Activated naive CD4-positive, alpha-beta T cell treated with anti-CD3 and anti-CD28 coated beads, Interleukin-2, amount 10 ng/mL, durations not matched to agents 7 days and 5 days (primary cell): ENCODE data around the gene YPEL4.

Source experiments
- CTCF ChIA-PET: fragments of 350-600 bp; sonication (Branson Sonifier 250); formaldehyde crosslinking; loops from one replicate; lab custom pipeline; 2021; ENCODE audit warnings: antibody characterized with exemption; lab: Charles Lee
- DNase-seq: peaks from one replicate; pipeline ENCODE4 v3.0.0-alpha.2; 2020
- H3K27ac Mint-ChIP-seq: one replicate; pipeline ENCODE4 v1.8.0; 2021; ENCODE audit warnings: mild to moderate bottlenecking, moderate library complexity, mixed read lengths
- H3K27me3 Mint-ChIP-seq: one replicate; pipeline ENCODE4 v1.8.0; 2021; ENCODE audit warnings: mild to moderate bottlenecking, mixed read lengths
- H3K36me3 Mint-ChIP-seq: one replicate; pipeline ENCODE4 v1.8.0; 2021; ENCODE audit warnings: mixed read lengths
- H3K4me1 Mint-ChIP-seq: one replicate; pipeline ENCODE4 v1.8.0; 2021; ENCODE audit warnings: mixed read lengths
- H3K4me3 Mint-ChIP-seq: one replicate; pipeline ENCODE4 v1.8.0; 2021; ENCODE audit warnings: mild to moderate bottlenecking, moderate library complexity, mixed read lengths
- H3K9me3 Mint-ChIP-seq: one replicate; pipeline ENCODE4 v1.8.0; 2021; ENCODE audit warnings: mixed read lengths

YPEL4 gene

GRCh38 chr11:57634311-57634710, 15.4 kb downstream of the YPEL4 start:
- Mint-ChIP-seq H3K27ac (no peak overlapping the region), H3K4me3 (no peak overlapping the region), H3K36me3 (no peaks in the 10 kb centered on the region), H3K27me3 (peaks cover 71% of the 10 kb centered on the region), H3K9me3 (no peaks in the 10 kb centered on the region), H3K4me1 (peaks cover 15% of the 10 kb centered on the region)
- CTCF ChIA-PET = interaction anchor here (1.0 to 1.1 kb wide), 2 partner anchors 66 to 141 kb away, joined by 3 to 5 read pairs; no protein-coding TSS in a partner anchor
- DNase-seq = no peak

- Mint-ChIP-seq H3K27ac (no peak overlapping the region), H3K36me3 (no peaks in the 10 kb centered on the region), H3K9me3 (no peaks in the 10 kb centered on the region), H3K4me3 (no peak overlapping the region), H3K4me1 (peaks cover 7% of the 10 kb centered on the region), H3K27me3 (peaks cover 66% of the 10 kb centered on the region)
- DNase-seq = no peak
- CTCF ChIA-PET = interaction anchor here (1.0 to 2.1 kb wide), 3 partner anchors 11 to 140 kb away, joined by 3 to 5 read pairs (median 5); no protein-coding TSS in a partner anchor
Measured at GRCh38 chr11:57633394-57634070, 16.2 kb downstream of the YPEL4 start.

DNA sequence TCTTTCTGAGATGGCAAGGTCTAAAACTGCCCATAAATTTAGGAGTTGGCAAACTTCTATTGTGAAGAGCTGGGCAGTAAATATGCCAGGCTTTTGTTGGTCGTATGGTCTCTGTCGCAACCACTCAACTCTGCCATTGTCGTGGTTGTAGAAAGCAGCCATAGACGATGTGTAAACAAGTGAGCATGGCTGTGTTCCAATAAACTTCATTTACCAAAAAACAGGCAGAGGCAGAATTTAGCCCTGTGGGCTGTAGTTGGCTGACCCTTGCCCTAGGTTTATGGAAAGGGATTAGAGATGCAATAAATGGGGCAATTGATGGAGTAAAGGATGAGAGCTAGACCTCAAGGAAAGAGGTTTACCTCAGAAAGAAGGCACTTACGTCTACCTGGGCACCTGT, 17.6 kb downstream of the YPEL4 start:
- Mint-ChIP-seq H3K4me1 (peaks cover 4% of the 10 kb centered on the region), H3K4me3 (no peak overlapping the region), H3K9me3 (no peaks in the 10 kb centered on the region), H3K36me3 (no peaks in the 10 kb centered on the region), H3K27me3 (peaks cover 52% of the 10 kb centered on the region), H3K27ac (no peak overlapping the region)
- DNase-seq = no peak
- CTCF ChIA-PET = interaction anchor here (2.1 to 3.8 kb wide), 2 partner anchors 8 to 12 kb away, joined by 5 to 21 read pairs; no protein-coding TSS in a partner anchor

DNA sequence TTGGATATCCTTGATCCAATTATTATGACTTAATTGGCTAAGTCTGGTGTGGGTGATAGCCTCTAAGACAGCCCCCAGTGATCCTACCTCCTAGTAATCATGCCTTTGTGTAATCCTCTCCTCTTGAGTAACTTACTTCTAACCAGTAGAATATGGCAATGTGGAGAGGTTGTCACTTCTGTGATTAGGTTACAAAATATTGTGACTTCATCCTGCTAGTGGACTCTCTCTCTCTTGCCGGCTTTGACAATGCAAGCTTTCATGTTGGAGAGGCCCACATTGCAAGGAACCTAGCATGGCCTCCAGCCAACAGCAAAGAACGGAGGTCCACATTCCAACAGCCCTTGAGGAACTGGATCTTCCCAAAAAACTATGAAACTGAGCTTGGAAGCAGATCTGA, 19.5 kb downstream of the YPEL4 start:
- no peak overlapping the region for H3K27ac Mint-ChIP-seq
- CTCF ChIA-PET = interaction anchor here (0.7 to 3.8 kb wide), 4 partner anchors 10 to 103 kb away, joined by 3 to 21 read pairs (median 4); partner anchors contain the start of gene UBE2L6
- H3K9me3 Mint-ChIP-seq = no peaks in the 10 kb centered on the region
- H3K27me3 Mint-ChIP-seq = peaks cover 43% of the 10 kb centered on the region
- no peak overlapping the region for H3K4me3 Mint-ChIP-seq
- H3K4me1 Mint-ChIP-seq = no peaks in the 10 kb centered on the region
- H3K36me3 Mint-ChIP-seq = no peaks in the 10 kb centered on the region
- no peak for DNase-seq

DNA sequence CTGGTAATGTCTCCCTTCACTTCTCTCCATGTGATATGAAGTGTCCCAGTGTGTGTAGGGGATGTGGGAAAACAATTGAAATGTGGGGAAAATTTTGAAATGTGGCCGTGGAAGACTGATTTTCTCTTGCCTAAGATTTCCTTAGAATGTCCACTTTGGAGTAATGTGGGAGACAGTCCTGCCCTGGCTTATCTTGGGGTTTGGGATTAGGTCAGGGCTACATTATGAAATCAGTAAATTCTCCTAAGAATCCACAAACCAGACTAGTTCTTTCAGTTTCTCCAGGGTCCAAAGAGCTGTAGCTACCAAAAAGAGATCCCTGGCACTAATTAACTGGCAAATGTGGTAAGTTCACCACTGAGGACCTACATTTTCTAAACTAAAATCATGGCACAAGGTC, 22.8 kb downstream of the YPEL4 start:
- H3K27me3 Mint-ChIP-seq = peaks cover 24% of the 10 kb centered on the region
- no peak overlapping the region for H3K27ac Mint-ChIP-seq
- CTCF ChIA-PET = interaction anchor here (1.9 kb wide), 1 partner anchor 17 kb away, joined by 7 read pairs; no protein-coding TSS in a partner anchor
- no peaks in the 10 kb centered on the region for H3K4me1 Mint-ChIP-seq
- no peak overlapping the region for H3K4me3 Mint-ChIP-seq
- no peak for DNase-seq
- H3K9me3 Mint-ChIP-seq = no peaks in the 10 kb centered on the region
- H3K36me3 Mint-ChIP-seq = no peaks in the 10 kb centered on the region

GRCh38 chr11:57624864-57625263, 24.8 kb downstream of the YPEL4 start:
- Mint-ChIP-seq H3K36me3 (no peaks in the 10 kb centered on the region), H3K4me1 (no peaks in the 10 kb centered on the region), H3K9me3 (peaks cover 3% of the 10 kb centered on the region), H3K27me3 (peaks cover 18% of the 10 kb centered on the region), H3K4me3 (no peak overlapping the region), H3K27ac (no peak overlapping the region)
- DNase-seq = no peak
- CTCF ChIA-PET = interaction anchor here (1.9 kb wide), 1 partner anchor 19 kb away, joined by 7 read pairs; no protein-coding TSS in a partner anchor

- CTCF ChIA-PET = interaction anchor here (1.0 kb wide), 1 partner anchor 13 kb away, joined by 3 read pairs; no protein-coding TSS in a partner anchor
- no peaks in the 10 kb centered on the region for H3K36me3 Mint-ChIP-seq
- no peak for DNase-seq
- H3K4me3 Mint-ChIP-seq = no peak overlapping the region
- peaks cover 8% of the 10 kb centered on the region for H3K9me3 Mint-ChIP-seq
- H3K27ac Mint-ChIP-seq = no peak overlapping the region
- H3K27me3 Mint-ChIP-seq = peaks cover 15% of the 10 kb centered on the region
- H3K4me1 Mint-ChIP-seq = no peaks in the 10 kb centered on the region
Measured at GRCh38 chr11:57622263-57622662, 27.4 kb downstream of the YPEL4 start.

DNA sequence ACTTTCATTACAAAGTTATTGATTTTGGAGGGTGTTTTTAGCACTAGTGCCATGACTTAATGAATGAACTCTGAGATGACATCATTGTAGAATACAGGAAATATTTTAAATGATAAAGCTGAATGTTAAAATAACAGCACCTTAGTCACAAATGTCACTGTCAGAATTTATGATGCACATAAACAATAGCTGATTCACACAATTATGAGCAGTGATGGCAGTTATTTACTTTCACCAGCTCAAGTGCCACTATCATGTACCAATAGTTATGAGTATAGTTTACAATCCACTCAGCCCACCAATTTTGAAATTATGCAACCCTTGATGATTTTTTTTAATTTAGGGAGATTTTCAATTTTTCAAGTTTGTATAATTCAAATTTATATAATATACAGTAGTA, 29.2 kb downstream of the YPEL4 start:
- CTCF ChIA-PET = interaction anchor here (0.8 to 1.9 kb wide), 3 partner anchors 21 to 52 kb away, joined by 3 to 5 read pairs (median 3); no protein-coding TSS in a partner anchor
- Mint-ChIP-seq H3K9me3 (peaks cover 8% of the 10 kb centered on the region), H3K27ac (no peak overlapping the region), H3K4me1 (no peaks in the 10 kb centered on the region), H3K36me3 (no peaks in the 10 kb centered on the region), H3K27me3 (peaks cover 25% of the 10 kb centered on the region), H3K4me3 (no peak overlapping the region)
- no peak for DNase-seq

- no peak for DNase-seq
- Mint-ChIP-seq H3K27ac (no peak overlapping the region), H3K4me1 (no peaks in the 10 kb centered on the region), H3K36me3 (no peaks in the 10 kb centered on the region), H3K4me3 (no peak overlapping the region), H3K27me3 (peaks cover 31% of the 10 kb centered on the region), H3K9me3 (peaks cover 8% of the 10 kb centered on the region)
- CTCF ChIA-PET = interaction anchor here (0.9 to 1.0 kb wide), 2 partner anchors 22 to 25 kb away, joined by 3 read pairs; no protein-coding TSS in a partner anchor
Measured at GRCh38 chr11:57619331-57619730, 30.4 kb downstream of the YPEL4 start.

DNA sequence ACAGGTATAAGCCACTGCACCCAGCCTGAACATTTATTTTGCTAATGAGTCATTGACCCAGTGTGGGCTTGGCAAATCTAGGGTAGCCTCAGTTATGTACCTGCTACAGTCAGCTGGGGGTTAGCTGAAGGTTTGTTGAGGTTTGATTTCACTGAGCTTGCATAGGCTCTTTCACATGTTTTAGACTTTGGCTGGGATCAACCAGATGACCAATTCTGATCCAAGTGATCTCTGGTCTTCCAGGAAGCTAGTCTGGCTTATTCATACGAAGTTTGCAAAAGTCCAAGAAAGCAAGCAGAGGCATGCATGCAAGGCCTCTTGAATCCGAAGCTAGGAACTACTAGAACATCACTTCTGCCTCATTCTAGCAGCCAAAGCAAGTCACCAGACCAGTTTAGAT, 31.3 kb downstream of the YPEL4 start:
- H3K4me1 Mint-ChIP-seq = no peaks in the 10 kb centered on the region
- no peak overlapping the region for H3K27ac Mint-ChIP-seq
- no peaks in the 10 kb centered on the region for H3K36me3 Mint-ChIP-seq
- H3K27me3 Mint-ChIP-seq = peaks cover 36% of the 10 kb centered on the region
- no peak for DNase-seq
- no peak overlapping the region for H3K4me3 Mint-ChIP-seq
- CTCF ChIA-PET = interaction anchor here (1.0 to 1.2 kb wide), 2 partner anchors 21 to 26 kb away, joined by 3 read pairs; no protein-coding TSS in a partner anchor
- peaks cover 8% of the 10 kb centered on the region for H3K9me3 Mint-ChIP-seq

- CTCF ChIA-PET = no interaction called here
- Mint-ChIP-seq H3K4me3 (no peak overlapping the region), H3K27ac (no peak overlapping the region), H3K4me1 (no peaks in the 10 kb centered on the region), H3K27me3 (peaks cover 35% of the 10 kb centered on the region), H3K36me3 (no peaks in the 10 kb centered on the region), H3K9me3 (peaks cover 8% of the 10 kb centered on the region)
- no peak for DNase-seq
Measured at GRCh38 chr11:57616595-57616994, 33.1 kb downstream of the YPEL4 start.

DNA sequence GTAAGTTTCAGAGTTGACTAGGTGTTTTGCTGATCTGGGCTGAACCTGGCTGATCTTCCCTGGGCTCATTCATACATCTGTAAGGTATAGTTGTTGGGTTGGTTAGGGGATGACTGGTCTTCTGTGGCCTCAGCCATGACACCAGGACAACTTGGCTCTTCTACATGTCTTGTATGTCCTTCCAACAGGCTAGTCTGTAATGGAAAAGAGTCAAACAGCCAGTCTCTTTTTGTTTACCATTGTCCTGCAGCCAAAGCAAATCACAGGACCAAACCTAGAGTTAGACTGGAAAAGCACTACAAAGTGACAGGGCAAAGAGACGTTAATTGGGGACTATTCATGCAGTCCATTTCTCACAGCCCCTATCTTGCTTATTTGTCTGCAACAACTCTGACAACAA, 34.4 kb downstream of the YPEL4 start:
- peaks cover 31% of the 10 kb centered on the region for H3K27me3 Mint-ChIP-seq
- no peak for DNase-seq
- CTCF ChIA-PET = no interaction called here
- H3K4me1 Mint-ChIP-seq = no peaks in the 10 kb centered on the region
- H3K36me3 Mint-ChIP-seq = no peaks in the 10 kb centered on the region
- no peak overlapping the region for H3K27ac Mint-ChIP-seq
- H3K4me3 Mint-ChIP-seq = no peak overlapping the region
- peaks cover 7% of the 10 kb centered on the region for H3K9me3 Mint-ChIP-seq

DNA sequence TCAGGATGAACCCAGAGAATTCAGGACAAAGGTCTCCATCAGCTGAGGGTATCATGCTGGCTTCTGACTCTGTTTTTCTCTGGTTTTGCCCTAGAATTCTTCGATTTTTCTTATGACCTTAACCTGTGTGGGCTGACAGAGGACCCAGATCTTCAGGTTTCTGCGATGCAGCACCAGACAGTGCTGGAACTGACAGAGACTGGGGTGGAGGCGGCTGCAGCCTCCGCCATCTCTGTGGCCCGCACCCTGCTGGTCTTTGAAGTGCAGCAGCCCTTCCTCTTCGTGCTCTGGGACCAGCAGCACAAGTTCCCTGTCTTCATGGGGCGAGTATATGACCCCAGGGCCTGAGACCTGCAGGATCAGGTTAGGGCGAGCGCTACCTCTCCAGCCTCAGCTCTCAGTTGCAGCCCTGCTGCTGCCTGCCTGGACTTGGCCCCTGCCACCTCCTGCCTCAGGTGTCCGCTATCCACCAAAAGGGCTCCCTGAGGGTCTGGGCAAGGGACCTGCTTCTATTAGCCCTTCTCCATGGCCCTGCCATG, 35.4 kb downstream of the YPEL4 start:
- peaks cover 3% of the 10 kb centered on the region for H3K9me3 Mint-ChIP-seq
- H3K4me1 Mint-ChIP-seq = no peaks in the 10 kb centered on the region
- no peaks in the 10 kb centered on the region for H3K36me3 Mint-ChIP-seq
- no peak for DNase-seq
- no peak overlapping the region for H3K4me3 Mint-ChIP-seq
- H3K27ac Mint-ChIP-seq = no peak overlapping the region
- H3K27me3 Mint-ChIP-seq = peaks cover 36% of the 10 kb centered on the region
- CTCF ChIA-PET = interaction anchor here (0.8 kb wide), 1 partner anchor 27 kb away, joined by 3 read pairs; no protein-coding TSS in a partner anchor

DNA sequence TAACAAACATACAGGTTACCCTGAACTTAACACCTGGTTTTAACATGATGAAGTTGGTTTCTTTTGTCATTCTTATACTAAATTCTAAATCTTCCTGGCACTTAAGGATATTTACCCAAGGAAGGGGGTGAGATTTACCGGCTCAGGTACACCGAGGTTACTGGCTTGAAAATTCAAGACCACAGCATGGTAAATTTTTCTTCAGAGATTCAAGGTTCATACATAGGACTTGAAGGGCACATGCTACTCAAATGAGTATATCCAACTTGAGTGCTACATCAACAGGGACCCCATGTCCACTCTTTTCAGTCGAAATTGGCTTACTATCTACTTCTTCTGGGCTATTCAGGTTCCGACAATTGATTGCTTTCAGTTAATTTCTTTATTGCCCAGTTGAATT, 39.5 kb downstream of the YPEL4 start:
- no peak overlapping the region for H3K27ac Mint-ChIP-seq
- no peak overlapping the region for H3K4me3 Mint-ChIP-seq
- no peaks in the 10 kb centered on the region for H3K36me3 Mint-ChIP-seq
- H3K9me3 Mint-ChIP-seq = no peaks in the 10 kb centered on the region
- CTCF ChIA-PET = interaction anchor here (0.6 kb wide), 1 partner anchor 9 kb away, joined by 3 read pairs; no protein-coding TSS in a partner anchor
- no peak for DNase-seq
- H3K27me3 Mint-ChIP-seq = peaks cover 40% of the 10 kb centered on the region
- H3K4me1 Mint-ChIP-seq = no peaks in the 10 kb centered on the region
